Kidney (tissue), 14 donors: Measurements from ENCODE around the gene FGD2. TPM values are rescaled to one million over a fixed set of nuclear protein-coding genes. Genes with fewer than 3 reads are reported as not detected.

Experiments used
- DNase-seq, 5 donors: peaks; one replicate each; pipeline ENCODE4 v3.0.0-alpha.2; 2013 to 2020
- FAIRE-seq: peaks from 2 replicates; lab custom pipeline; 2012; peaks lifted over from hg19 to GRCh38; lab: Jason Lieb, UNC
- H3K27ac ChIP-seq, 2 donors: one replicate each; pipeline ENCODE4 v1.7.0; 2013; ENCODE audit warnings: low read depth in 2 of 2, low read length in 2 of 2, inconsistent platforms in 1 of 2
- H3K27me3 ChIP-seq: one replicate; pipeline ENCODE4 v1.7.1; 2013; ENCODE audit warnings: low read length, inconsistent platforms; ENCODE audit not compliant: control insufficient read depth, insufficient read depth
- H3K36me3 ChIP-seq, 3 donors: one replicate each; pipeline versions ENCODE4 v1.7.0 to v1.7.1; 2013; ENCODE audit warnings: low read length in 3 of 3, control low read depth in 1 of 3, inconsistent platforms in 1 of 3; ENCODE audit not compliant: insufficient read depth in 3 of 3, control insufficient read depth in 2 of 3
- H3K4me1 ChIP-seq, 3 donors: one replicate each; pipeline versions ENCODE4 v1.7.0 to v1.7.1; 2013; ENCODE audit warnings: low read length in 3 of 3, inconsistent platforms in 1 of 3, low read depth in 1 of 3; ENCODE audit not compliant: control insufficient read depth in 2 of 3, insufficient read depth in 2 of 3
- H3K4me3 ChIP-seq, 3 donors: one replicate each; pipeline versions ENCODE4 v1.7.0 to v1.8.1; 2013; ENCODE audit warnings: low read length in 3 of 3, control low read depth in 1 of 3, inconsistent platforms in 1 of 3
- H3K9ac ChIP-seq, 3 donors: one replicate each; pipeline versions ENCODE4 v1.7.0 to v1.7.1; 2013; ENCODE audit warnings: low read length in 3 of 3, control low read depth in 1 of 3, inconsistent platforms in 1 of 3
- H3K9me3 ChIP-seq, 3 donors: one replicate each; pipeline versions ENCODE4 v1.7.0 to v1.7.1; 2013; ENCODE audit warnings: low read length in 3 of 3, control low read depth in 1 of 3, inconsistent platforms in 1 of 3; ENCODE audit not compliant: control insufficient read depth in 2 of 3, insufficient read depth in 1 of 3
- intact Hi-C: fragments of 100-400 bp; cut with DNase I; formaldehyde crosslinking; loops from one replicate; pipeline ENCODE4 v1.11.1; 2022
- polyA plus RNA-seq: library from polyadenylated mRNA; stranded (reverse); fragments of 350-450 nt; fragmentation: Illumina TruSeq; extraction: RNeasy Lipid Tissue Mini Kit (QIAGEN cat#74804); gene quantifications from one replicate; pipeline ENCODE4 v1.2.3, GENCODE V29; 2014; ENCODE audit warnings: low read depth, low replicate concordance; ENCODE audit not compliant: insufficient read depth
- total RNA-seq: library from RNA; stranded (reverse); fragmentation: NEBNext Ultra II Directional; extraction: Animal tissue kit (Norgen Biotek cat#: 25700); gene quantifications from one replicate; pipeline ENCODE4 v1.2.1, GENCODE V29; 2021
- TF ChIP-seq, protein P1 (sequence below): IDR thresholded peaks from 3 replicates; pipeline ENCODE4 v1.5.1; 2012; ENCODE audit warnings: mild to moderate bottlenecking, moderate library complexity, borderline replicate concordance; ENCODE audit not compliant: insufficient read depth; ENCODE audit errors: extremely low read depth
- donor health status: control.
- donor health status: control.
- donor health status: control.
- donor health status: control.
- donor health status: control.
- donor health status: DM: yes; HTN: yes; CAD: no.
- donor health status: Normal renal cell carcinoma (clear cell type).

The FGD2 gene
- total and polyA plus RNA-seq, 2 donors from 2014 or later = 0.97 to 49.5 TPM

DNA sequence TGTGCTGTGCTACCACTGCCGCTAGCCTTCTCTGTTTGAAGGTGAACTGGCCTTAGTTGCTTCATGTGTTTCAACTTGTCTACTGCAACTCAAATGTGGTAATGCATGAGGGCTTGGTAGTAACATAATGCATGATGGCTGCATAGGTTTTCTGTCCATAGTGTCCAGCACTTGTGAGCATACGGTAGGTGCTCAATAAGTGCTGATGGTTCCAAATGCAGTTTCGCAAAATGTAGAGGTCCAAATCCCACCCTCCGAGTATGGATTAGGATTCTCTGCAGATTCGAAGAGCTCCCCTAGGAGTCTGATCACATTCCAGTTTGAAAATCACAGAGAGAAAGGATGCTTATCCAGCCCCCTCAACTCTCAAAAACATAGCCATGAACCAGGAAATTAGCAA is 64.2 kb downstream of the FGD2 start:
- H3K36me3 ChIP-seq = no peaks in the 10 kb centered on the region
- no peak for FAIRE-seq
- intact Hi-C loops = no loop called here
- H3K9ac ChIP-seq = no peak overlapping the region
- H3K27ac ChIP-seq = no peak overlapping the region
- no peak overlapping the region for H3K4me3 ChIP-seq
- no peaks in the 10 kb centered on the region for H3K4me1 ChIP-seq
- TF ChIP-seq, protein P1, sequence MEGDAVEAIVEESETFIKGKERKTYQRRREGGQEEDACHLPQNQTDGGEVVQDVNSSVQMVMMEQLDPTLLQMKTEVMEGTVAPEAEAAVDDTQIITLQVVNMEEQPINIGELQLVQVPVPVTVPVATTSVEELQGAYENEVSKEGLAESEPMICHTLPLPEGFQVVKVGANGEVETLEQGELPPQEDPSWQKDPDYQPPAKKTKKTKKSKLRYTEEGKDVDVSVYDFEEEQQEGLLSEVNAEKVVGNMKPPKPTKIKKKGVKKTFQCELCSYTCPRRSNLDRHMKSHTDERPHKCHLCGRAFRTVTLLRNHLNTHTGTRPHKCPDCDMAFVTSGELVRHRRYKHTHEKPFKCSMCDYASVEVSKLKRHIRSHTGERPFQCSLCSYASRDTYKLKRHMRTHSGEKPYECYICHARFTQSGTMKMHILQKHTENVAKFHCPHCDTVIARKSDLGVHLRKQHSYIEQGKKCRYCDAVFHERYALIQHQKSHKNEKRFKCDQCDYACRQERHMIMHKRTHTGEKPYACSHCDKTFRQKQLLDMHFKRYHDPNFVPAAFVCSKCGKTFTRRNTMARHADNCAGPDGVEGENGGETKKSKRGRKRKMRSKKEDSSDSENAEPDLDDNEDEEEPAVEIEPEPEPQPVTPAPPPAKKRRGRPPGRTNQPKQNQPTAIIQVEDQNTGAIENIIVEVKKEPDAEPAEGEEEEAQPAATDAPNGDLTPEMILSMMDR = no peak
- H3K9me3 ChIP-seq = no peaks in the 10 kb centered on the region
- no peak for DNase-seq
- no peaks in the 10 kb centered on the region for H3K27me3 ChIP-seq

DNA sequence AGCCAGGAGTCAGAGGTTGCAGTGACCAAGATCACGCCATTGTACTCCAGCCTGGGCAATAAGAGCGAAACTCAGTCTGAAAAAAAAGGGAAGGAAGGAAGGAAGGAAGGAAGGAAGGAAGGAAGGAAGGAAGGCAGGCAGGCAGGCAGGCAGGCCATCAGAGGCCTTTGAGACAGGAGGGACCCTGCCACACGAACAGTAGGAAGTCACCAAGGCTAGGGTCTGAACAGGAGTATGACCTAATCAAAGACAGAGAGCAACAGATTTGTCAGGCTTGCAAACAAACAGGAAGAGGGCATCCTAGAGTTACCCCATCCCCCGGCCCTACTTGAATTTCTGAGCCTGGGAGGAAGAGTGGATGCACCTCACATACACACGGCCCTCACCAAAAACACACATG is 67.1 kb downstream of the FGD2 start:
- TF ChIP-seq, protein P1 = no peak
- H3K36me3 ChIP-seq = no peaks in the 10 kb centered on the region
- no peaks in the 10 kb centered on the region for H3K9me3 ChIP-seq
- H3K27me3 ChIP-seq = no peaks in the 10 kb centered on the region
- intact Hi-C loops = no loop called here
- H3K4me1 ChIP-seq = no peaks in the 10 kb centered on the region
- FAIRE-seq (no peak), DNase-seq (no peak)
- H3K4me3 ChIP-seq = no peak overlapping the region
- H3K27ac ChIP-seq = no peak overlapping the region
- H3K9ac ChIP-seq = no peak overlapping the region

DNA sequence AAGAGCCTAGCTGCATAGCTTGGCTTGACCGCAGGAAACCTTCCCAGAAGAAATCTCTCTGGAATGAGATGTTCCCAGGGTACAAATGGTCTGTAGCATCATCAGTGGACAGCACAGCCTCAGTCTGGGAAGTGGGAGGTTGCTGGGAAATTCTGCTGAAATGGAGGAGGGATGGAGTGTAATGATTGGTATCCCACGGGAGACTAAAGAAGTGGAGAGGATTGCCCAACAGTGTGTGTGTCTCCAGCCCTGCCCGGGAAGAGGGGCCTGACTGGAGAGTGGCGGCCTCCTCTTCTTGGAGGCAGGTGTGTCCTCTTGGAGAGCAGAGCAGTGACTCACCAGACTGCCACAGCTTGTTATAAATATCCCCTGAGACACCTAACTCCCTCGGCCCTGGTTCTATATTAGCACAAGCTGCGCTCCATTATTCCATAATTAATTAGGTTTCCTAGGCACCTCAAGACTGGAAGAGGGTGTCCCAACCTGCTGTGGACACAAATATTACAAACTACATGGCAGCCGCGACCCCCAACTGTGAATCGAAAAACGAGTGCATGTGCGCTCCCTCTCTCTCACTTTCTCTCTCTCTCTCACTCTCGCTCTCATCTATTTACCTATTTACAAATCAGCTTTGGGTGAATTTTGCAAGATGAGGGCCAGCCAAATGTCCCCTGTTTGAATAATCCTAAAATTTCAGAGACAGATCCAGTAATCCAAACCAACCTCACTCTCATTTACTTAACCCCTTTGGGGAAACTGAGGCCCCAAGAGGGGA is 68.8 kb downstream of the FGD2 start:
- FAIRE-seq (no peak), DNase-seq (no peak)
- Histone ChIP-seq H3K4me3 (no peak overlapping the region), H3K9me3 (no peaks in the 10 kb centered on the region), H3K4me1 (no peaks in the 10 kb centered on the region), H3K9ac (no peak overlapping the region), H3K36me3 (no peaks in the 10 kb centered on the region), H3K27me3 (no peaks in the 10 kb centered on the region), H3K27ac (no peak overlapping the region)
- TF ChIP-seq, protein P1 = no peak
- intact Hi-C loops = no loop called here
